Mucosa of descending colon (tissue), 3 donors: ENCODE measurements around the gene LMBRD2. TPM values are rescaled to one million over a fixed set of nuclear protein-coding genes. Genes with fewer than 3 reads are reported as not detected.

Source experiments
- ATAC-seq: fragments of 200-7000 bp; cut with Tn5 transposase; one replicate; pipeline ENCODE4 v1.9.1; 2020; ENCODE audit warnings: mild to moderate bottlenecking, moderate library complexity
- DNase-seq, 3 donors: peaks; one replicate each; pipeline ENCODE4 v3.0.0-alpha.2; 2020
- H3K36me3 ChIP-seq: fragments of 200-600 bp; one replicate; pipeline ENCODE4 v1.8.0; 2021; ENCODE audit warnings: low read depth, mild to moderate bottlenecking
- H3K4me1 ChIP-seq: fragments of 200-600 bp; one replicate; pipeline ENCODE4 v1.8.0; 2021; ENCODE audit warnings: low read depth, mild to moderate bottlenecking
- H3K4me3 ChIP-seq: fragments of 200-600 bp; one replicate; pipeline ENCODE4 v1.8.0; 2021; ENCODE audit warnings: mild to moderate bottlenecking
- H3K9me3 ChIP-seq: fragments of 200-600 bp; one replicate; pipeline ENCODE4 v1.8.0; 2021; ENCODE audit warnings: mild to moderate bottlenecking
- intact Hi-C, 2 donors: fragments of 100-400 bp; cut with DNase I in 1 of 2; cut with micrococcal nuclease in 1 of 2; formaldehyde crosslinking; loops; one replicate each; pipeline versions ENCODE4 v1.11.0 to v1.11.1; 2022; cut with DNase I, micrococcal nuclease
- total RNA-seq, 3 donors: library from RNA; stranded (reverse); fragmentation: NEBNext Ultra II Directional in 2 of 3; extraction: Animal tissue kit (Norgen Biotek cat#: 25700) in 2 of 3; gene quantifications; one replicate each; pipeline versions ENCODE4 v1.2.1 to v1.2.4, GENCODE V29; 2021 to 2023
- TF ChIP-seq, protein P1 (sequence below): fragments of 200-600 bp; IDR thresholded peaks from one replicate; pipeline ENCODE4 v1.8.0; 2022; ENCODE audit warnings: antibody characterized with exemption, mild to moderate bottlenecking
- donor health status: DM: no; HTN: no; CAD: no; lungs with moderate emphysema.
- donor health status: DM: no; HTN: no; CAD: no.
- donor health status: DM: no; HTN: yes; CAD: no.

Gene LMBRD2
- total RNA-seq, 3 donors from 2014 or later: 14.8 to 18.0 (median 16.7) TPM

DNA sequence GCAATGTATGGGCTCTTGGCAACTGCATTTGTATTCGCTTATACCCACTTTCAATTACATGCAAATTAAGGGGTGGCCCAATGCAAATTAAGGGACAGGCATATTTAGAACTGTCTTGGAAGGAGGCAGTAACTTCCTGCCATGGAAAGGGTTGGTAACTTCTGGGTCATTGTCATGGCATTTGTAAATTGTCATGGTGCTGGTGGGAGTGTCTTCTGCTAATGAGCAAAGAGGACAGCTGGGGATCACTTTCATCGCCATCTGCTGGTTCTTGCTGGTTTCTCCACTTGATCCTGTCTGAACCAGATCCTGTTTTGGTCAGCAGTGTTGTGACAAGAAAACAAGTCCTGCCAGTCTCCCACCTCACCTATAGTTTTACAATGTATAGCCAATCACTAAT lies 61.7 kb downstream of the LMBRD2 start:
- TF ChIP-seq, protein P1, sequence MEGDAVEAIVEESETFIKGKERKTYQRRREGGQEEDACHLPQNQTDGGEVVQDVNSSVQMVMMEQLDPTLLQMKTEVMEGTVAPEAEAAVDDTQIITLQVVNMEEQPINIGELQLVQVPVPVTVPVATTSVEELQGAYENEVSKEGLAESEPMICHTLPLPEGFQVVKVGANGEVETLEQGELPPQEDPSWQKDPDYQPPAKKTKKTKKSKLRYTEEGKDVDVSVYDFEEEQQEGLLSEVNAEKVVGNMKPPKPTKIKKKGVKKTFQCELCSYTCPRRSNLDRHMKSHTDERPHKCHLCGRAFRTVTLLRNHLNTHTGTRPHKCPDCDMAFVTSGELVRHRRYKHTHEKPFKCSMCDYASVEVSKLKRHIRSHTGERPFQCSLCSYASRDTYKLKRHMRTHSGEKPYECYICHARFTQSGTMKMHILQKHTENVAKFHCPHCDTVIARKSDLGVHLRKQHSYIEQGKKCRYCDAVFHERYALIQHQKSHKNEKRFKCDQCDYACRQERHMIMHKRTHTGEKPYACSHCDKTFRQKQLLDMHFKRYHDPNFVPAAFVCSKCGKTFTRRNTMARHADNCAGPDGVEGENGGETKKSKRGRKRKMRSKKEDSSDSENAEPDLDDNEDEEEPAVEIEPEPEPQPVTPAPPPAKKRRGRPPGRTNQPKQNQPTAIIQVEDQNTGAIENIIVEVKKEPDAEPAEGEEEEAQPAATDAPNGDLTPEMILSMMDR: no peak
- Histone ChIP-seq H3K36me3 (no peaks in the 10 kb centered on the region), H3K4me3 (no peak overlapping the region), H3K4me1 (no peaks in the 10 kb centered on the region), H3K9me3 (no peaks in the 10 kb centered on the region)
- intact Hi-C loops: no loop called here
- peak in 1 of 3 donors; percentile 13 for DNase-seq
- ATAC-seq: peak; percentile 39

GRCh38 chr5:36079200-36079781 lies 72.4 kb downstream of the LMBRD2 start:
- H3K4me1 ChIP-seq: no peaks in the 10 kb centered on the region
- H3K4me3 ChIP-seq: no peak overlapping the region
- H3K9me3 ChIP-seq: no peaks in the 10 kb centered on the region
- ATAC-seq (peak; percentile 80), DNase-seq (peak in 1 of 3 donors; percentile 45)
- no peaks in the 10 kb centered on the region for H3K36me3 ChIP-seq
- intact Hi-C loops: no loop called here
- TF ChIP-seq, protein P1: peak; percentile 24

- intact Hi-C loops: no loop called here
- TF ChIP-seq, protein P1: no peak
- DNase-seq: no peak
These were observed 73.3 kb downstream of the LMBRD2 start for GRCh38 chr5:36078430-36078829.

GRCh38 chr5:36073595-36074216 lies 78.0 kb downstream of the LMBRD2 start:
- no peaks in the 10 kb centered on the region for H3K36me3 ChIP-seq
- no peaks in the 10 kb centered on the region for H3K9me3 ChIP-seq
- no peak overlapping the region for H3K4me3 ChIP-seq
- DNase-seq (no peak), ATAC-seq (no peak)
- intact Hi-C loops: no loop called here
- TF ChIP-seq, protein P1: no peak
- H3K4me1 ChIP-seq: no peaks in the 10 kb centered on the region

More at GRCh38 chr5:36078430-36078829, 73.3 kb downstream of the LMBRD2 start:
- Histone ChIP-seq H3K36me3 (no peaks in the 10 kb centered on the region), H3K4me1 (no peaks in the 10 kb centered on the region), H3K9me3 (no peaks in the 10 kb centered on the region), H3K4me3 (no peak overlapping the region)
- ATAC-seq: no peak

DNA sequence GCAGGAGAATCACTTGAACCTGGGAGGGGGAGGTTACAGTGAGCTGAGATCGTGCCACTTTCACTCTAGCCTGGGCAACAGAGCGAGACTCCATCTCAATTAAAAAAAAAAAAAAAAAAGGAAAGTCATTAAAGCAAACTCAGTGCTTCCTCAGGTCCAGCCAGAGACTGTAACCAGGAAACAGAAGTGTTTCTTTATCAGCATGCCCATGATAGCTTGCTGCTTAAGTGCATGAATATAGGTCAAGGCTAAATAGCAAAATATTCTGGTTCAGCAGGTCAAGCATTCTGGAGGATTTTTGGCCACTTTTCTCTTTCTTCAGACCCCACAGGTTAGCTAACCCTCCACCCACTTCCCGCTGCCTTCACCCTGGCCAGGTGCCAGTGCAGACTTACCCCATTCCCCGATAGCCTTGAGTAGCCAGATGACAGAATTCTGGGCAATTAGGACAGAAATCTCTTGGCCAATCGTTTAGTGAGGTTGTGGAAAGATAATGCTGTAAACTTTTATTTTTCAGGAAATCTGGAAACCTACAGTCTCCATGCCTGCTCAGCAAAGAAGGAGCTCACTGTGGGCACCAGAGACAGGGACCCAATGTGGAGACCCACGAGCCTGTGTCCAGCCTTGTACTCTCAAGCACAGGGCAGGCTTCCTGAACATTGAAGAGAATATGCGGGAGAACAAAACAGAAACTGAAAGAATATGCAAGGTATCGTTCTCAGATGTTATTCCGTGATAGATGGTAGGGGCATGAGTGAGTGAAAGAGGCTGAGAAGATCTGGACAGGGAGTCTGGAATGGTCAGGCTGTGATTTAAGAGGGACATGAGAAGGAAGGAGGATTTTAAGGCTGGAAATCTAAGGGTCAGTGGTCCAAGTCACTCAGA lies 80.8 kb downstream of the LMBRD2 start:
- TF ChIP-seq, protein P1: no peak
- no peak overlapping the region for H3K4me3 ChIP-seq
- H3K36me3 ChIP-seq: no peaks in the 10 kb centered on the region
- H3K4me1 ChIP-seq: no peaks in the 10 kb centered on the region
- no peaks in the 10 kb centered on the region for H3K9me3 ChIP-seq
- intact Hi-C loops: no loop called here
- DNase-seq (no peak), ATAC-seq (peak; percentile 49)
